NOMO-1 treated with dmso at 0.1 percent for 144 hours (cell line): ENCODE data around the gene SHISAL1.

Experiments used
- DNase-seq: peaks from one replicate; lab custom pipeline; 2025; ENCODE audit not compliant: unreplicated experiment; lab: John Stamatoyannopoulos, UW

SHISAL1 gene

GRCh38 chr22:44279069-44279360 lies 33.7 kb downstream of the SHISAL1 start:
- DNase-seq = no peak

- no peak for DNase-seq
Observed at GRCh38 chr22:44278243-44279068, 34.3 kb downstream of the SHISAL1 start.

GRCh38 chr22:44277386-44278135 lies 35.2 kb downstream of the SHISAL1 start:
- no peak for DNase-seq

DNA sequence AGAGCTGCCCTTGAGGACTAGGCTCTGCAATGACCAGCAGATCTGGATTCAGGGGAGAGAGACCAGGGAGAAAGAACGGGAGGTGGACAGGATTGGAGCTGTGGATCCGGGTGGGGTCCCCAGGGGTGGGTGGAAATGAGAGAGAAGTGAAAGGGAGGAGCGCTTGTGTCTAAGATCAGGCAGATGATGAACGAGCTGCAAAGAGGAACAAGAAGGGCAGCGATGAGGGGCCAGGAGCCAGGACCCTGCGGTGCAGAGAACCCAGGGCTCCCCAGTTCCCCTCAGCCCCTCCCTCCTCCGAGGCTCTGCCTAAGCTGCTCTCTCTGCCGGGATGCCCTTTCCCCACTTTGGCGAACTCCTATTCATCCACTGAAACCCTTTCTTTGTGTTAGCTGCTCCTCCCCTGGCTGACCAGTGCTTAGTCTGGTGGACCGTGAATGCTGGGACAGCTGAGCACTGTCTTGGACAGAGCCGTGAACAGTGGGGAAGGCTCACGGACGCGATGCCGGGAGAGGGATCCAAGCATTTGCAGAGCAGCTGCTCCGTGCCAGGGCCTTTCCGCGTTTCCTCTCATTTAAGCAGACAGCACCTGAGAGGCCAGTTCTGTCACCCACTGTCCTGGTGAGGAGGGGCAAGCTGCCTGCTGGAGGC lies 35.9 kb downstream of the SHISAL1 start:
- no peak for DNase-seq

DNA sequence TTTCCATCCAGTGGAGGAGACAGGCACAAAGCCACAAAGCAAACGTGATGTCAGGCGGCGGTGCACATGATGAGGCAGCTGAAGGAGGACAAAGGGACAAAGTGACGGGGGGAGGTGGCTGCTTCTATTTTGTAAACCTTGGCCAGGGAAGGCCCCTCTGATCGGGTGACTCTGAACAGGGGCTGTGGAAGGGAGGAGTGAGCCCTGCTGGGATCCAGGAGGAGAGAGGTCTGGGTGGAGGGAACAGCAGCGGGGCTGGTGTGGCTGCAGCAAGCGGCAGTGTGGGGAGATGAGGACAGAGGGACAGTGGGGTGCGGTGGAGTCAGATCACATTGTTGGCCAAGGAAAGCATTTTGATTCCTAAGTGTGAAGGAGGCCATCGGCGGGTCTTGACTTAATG lies 36.7 kb downstream of the SHISAL1 start:
- no peak for DNase-seq

DNA sequence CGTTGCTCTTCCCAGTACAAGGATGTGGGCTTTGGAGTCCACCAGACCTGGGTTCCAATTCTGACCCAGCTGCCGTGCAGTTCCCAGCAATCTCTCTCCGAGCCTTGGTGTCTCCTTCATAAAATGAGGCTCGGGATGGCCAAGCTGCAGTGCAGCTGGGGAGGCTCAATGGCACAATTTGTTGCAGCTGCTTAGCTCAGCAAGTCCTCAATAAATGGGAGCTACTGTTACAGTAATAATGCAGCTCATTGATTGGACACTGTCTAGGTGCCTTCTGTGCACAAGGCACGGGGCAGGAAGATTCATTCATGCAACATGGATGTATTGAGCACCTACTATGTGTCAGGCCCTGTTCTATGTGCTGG lies 37.1 kb downstream of the SHISAL1 start:
- no peak for DNase-seq

DNA sequence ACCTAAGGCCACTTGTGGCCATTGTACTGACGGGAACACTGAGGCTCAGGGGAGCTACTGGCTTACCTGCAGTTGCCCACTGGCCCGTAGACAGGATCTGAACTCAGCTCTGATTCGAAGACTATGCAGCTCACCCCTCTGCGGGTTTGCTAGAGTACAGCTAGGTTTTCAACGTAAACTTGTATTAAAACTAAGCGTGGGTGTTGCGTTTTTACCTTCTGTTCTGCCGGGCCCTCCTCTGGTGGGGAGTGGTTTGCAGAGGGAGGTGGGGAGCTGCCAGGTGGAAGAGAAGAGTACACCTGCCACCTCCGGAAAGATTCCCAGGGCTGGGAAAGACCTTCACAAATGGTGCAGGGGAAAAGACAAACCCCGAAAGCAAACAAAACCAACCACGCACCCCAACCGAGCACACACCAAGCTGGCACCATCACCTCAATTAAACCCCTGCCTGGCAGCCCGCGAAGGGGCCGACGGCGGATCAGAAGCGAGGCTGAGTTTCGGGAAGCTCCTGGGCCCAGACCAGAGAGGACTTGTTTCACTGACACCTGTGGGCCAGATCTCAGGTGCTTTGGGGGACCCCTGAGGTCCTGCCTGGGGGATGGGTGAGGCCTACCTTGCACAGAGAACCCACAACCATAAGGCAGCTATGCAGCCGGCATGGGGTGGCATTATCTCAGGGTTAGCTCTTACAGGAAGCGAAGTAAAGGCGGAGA lies 37.7 kb downstream of the SHISAL1 start:
- no peak for DNase-seq

DNA sequence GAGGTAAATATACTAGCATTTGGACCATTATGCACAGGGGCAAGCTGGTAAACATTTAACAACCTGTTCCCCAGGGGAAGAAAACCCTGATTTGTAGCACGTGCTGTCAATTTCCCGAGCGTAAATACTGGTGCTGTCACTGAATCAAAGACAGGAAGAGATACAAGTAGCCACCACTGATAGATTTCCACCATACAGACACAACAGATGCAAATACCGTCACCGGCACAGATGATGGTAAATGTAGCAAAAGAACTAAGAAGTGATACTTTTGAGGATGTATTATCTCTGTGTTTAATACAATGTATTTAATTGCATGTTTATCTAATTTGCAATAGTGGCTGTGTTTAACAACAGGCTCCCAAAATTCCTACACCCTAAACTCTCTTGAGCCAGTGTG lies 39.6 kb downstream of the SHISAL1 start:
- DNase-seq = no peak

DNA sequence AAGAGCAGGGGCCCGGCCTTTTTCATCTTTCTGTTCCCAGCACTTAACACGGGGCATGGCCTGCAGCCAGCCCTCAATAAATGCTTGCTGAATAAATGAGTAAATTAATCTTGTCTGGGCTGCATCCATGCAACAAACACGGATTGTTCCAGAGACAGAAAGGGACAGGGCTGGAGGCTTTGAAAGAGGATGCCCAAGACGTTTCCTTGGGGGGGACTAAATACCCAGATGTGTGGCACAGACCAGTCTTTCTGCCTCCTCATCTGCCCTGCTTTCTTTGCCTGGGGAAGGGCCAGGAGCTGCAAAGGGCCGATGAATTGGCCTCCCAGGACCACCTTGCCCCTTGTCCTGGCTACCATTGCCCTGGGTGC lies 40.4 kb downstream of the SHISAL1 start:
- no peak for DNase-seq

- DNase-seq = no peak
Observed at GRCh38 chr22:44271732-44272400, 40.9 kb downstream of the SHISAL1 start.

DNA sequence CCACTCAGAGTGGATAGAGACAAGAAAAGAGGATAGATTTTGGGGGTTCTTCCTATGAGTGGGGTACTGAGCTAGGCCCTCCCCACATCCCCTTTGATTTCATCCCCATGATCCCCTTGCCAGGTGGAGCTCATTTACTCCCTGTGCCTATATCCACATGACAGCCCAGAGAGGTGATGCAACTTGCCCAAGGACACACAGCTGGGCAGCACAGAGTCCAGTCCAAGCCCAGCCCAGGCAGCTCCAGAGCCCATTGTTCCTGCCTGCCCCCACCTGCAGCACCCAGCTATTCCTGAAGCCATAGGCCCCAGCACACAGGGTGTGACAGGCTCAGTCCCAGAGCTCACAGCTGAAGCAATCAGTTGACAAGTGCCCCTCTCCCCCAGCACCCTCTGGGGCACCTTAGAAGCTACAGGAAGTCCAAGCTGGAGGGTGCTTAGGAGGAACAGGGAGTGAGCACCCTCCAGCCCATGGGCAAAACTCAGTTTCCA lies 41.7 kb downstream of the SHISAL1 start:
- no peak for DNase-seq

GRCh38 chr22:44270556-44270880 lies 42.2 kb downstream of the SHISAL1 start:
- DNase-seq = no peak

DNA sequence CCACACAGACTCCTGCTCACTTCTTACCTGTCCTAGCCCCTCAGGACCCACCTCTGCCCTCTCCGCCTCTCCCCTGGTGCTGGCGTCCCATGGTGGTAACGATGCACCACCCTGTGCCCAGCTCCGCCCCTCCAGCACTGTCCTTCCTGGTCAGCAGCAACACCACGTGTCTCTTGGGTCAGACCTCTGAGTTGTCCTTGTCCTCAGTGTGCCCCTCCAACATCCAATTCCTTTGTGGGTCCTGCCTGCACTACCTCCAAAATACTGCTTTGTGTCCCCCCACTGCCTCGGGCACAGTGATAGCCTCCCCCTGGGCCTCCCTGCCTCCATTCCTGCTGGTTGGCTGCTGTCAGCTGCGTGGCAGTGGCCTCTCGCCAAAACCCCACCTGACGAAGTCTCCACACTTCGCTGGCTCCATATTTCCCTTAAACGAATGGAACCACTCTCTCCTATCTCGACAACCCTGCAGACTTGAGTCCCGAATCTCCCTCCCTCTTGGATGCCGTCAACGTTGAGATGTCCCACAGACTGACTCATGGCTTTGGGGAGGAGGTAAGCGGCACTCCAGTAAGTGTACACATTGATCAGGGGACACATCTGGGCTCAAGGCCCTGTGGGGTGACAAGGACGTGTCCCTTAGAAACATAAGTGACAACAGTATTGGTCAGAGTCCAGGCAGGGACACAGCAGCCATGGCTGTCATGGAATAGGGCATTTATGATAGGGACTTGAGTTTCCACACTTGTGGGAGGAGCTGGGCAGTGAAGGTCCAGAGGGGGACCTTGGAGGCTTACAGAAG lies 42.8 kb downstream of the SHISAL1 start:
- no peak for DNase-seq

- no peak for DNase-seq
Observed at GRCh38 chr22:44269117-44269498, 43.6 kb downstream of the SHISAL1 start.

DNA sequence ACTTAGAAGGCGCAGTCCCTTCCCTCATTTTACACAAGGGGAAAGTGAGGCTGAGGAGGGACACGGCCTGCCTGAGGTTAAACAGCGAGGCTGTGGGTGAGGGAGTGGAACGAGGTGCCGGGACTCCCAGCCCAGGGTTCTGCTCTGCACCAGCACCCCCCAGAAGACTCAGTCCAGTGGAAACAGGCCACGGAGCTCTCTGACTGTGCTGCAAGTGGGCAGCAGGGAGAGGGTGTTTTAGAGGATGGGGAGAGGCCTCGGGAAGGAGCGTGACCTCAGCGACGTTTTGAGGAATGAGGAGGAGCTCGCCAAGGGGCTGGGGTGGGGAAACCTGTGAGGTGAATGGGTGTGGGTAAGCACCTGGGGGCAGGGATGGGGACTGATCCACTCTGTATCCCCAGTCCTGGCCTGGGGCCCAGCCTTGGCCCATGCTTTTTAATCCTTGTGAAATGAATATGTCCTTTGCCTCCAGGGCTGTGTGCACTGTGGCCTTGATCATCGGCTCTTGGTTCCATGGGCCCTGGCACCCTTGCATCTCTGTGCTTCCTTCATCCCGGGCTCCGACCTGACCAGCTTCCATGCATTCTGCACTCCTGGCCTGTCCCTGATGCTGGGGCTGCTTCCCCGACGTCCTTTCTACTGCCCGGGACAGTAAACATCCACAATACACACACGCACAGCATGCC lies 44.2 kb downstream of the SHISAL1 start:
- no peak for DNase-seq

DNA sequence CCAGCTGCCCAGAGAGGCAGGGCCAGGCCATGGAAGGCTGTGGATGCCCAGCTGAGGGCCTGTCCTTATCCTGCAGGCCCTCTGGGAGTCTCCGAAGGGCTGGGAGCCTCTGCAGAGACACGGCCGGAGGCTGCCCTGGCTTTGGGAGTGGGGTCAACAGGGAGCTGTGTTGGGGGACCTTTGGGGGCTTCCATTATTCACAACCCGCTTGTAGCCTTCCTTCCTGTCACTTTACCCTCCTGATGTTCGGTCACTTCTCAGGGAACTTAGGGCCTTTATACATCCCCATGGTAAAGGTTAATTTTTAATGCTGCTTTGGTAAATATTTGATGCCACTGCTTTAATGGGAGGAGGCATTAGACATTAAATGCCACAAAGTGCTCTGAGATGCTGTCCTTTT lies 44.9 kb downstream of the SHISAL1 start:
- DNase-seq = no peak

- no peak for DNase-seq
Observed at GRCh38 chr22:44266796-44267760, 45.7 kb downstream of the SHISAL1 start.

- DNase-seq = no peak
Observed at GRCh38 chr22:44263547-44263946, 49.2 kb downstream of the SHISAL1 start.
